ENCODE results near the gene GDF11. TPM values are rescaled to one million over a fixed set of nuclear protein-coding genes. Genes with fewer than 3 reads are reported as not detected.

GDF11 gene
- total and polyA plus RNA-seq, 2 of the 8 experiments (the other 6 are each of a cell fraction or from before 2014, with no cell fraction given) = 12.1 to 15.1 TPM

DNA sequence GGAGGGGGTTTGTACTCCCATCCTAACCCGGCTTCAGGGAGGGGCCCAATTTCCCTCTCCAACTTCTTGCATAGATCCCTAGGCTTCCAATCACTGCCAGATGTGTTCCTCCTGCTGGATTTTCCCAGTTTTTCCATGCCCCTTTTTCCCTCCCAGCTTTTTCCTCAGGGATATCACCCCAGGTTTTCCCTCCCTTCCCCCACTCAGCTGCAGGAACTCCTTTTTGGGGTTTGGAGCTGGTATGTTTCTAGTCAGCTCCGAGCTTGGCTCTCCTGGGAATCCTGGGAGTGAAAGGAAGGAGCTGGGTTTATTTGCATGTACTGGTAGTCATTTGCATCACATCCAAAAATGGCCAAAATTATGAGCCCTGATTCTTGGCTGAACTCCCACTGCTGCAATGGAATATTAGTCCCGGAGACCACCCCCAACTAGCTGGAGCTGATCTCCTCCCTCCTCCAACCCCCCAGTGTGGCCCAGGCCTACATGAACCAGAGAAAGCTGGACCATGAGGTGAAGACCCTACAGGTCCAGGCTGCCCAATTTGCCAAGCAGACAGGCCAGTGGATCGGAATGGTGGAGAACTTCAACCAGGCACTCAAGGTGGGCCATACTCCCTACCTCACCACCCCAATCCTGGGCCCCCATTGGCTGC, 24.2 kb upstream of the GDF11 start:
- POLR2A ChIA-PET (ENCODE audit: partially characterized antibody) = interaction anchor here (0.5 to 8.3 kb wide), 8 partner anchors 11 to 388 kb away, joined by 3 to 103 read pairs (median 5); partner anchors contain the start of genes CD63 and ITGA7
- no peak overlapping the region; the same call in 1 of the 2 replicates for H3K18ac ChIP-seq (ENCODE audit: extremely low read depth, low read length)
- H2AK5ac ChIP-seq (ENCODE audit: low read depth, low read length) = no peak overlapping the region
- peaks cover 12% of the 10 kb centered on the region for H3K23me2 ChIP-seq (ENCODE audit: low read depth, low read length)
- no peak overlapping the region for H3K56ac ChIP-seq (replicated peaks; ENCODE audit: insufficient read length, low read depth, low read length)
- peaks cover 0 to 9% of the 10 kb centered on the region in 2 experiments; a peak in 1 of 4 replicates for H3K79me2 ChIP-seq (ENCODE audit: control insufficient read depth in 1 of 2, insufficient read depth in 2 of 2, low read length in 2 of 2)
- 78% methylated on average over 4 of the region's 4 CpGs; no CpG with 5 or more reads in 1 of the 2 experiments for WGBS, 2 experiments (ENCODE audit: extremely low coverage in 1 of 2, insufficient coverage in 1 of 2, insufficient read length in 1 of 2, insufficient replicate concordance in 2 of 2, low coverage in 1 of 2, low lambda C conversion rate in 2 of 2, missing lambda C conversion rate in 1 of 2)
- H4K5ac ChIP-seq (ENCODE audit: insufficient read length, low read depth, low read length) = no peak overlapping the region
- CTCF ChIA-PET (ENCODE audit: partially characterized antibody) = interaction anchor here (0.7 to 11.1 kb wide), 12 partner anchors 9 to 489 kb away, joined by 3 to 229 read pairs (median 11); partner anchors contain the start of genes CD63 and ITGA7
- H3K36me3 ChIP-seq (ENCODE audit: control insufficient read depth in 2 of 4, insufficient read depth in 4 of 4, low read length in 3 of 4) = peaks cover 0 to 4% (median 0%) of the 10 kb centered on the region in 4 experiments; a peak in 4 of 8 replicates
- H2BK120ac ChIP-seq (replicated peaks; ENCODE audit: low read depth, low read length) = no peak overlapping the region
- no peak overlapping the region for H3K9ac ChIP-seq (replicated peaks in 1 of 4; ENCODE audit: extremely low read depth in 1 of 4, low read depth in 3 of 4, low read length in 3 of 4)
- H3K4ac ChIP-seq (replicated peaks; ENCODE audit: insufficient read length, low read depth, low read length) = no peak overlapping the region
- DNase-seq (ENCODE audit: low read depth in 1 of 2, low spot score in 2 of 2) (no peak), FAIRE-seq (no peak)
- H3K4me3 ChIP-seq (ENCODE audit: extremely low read depth in 1 of 4, insufficient read depth in 2 of 4, low read depth in 3 of 4, low read length in 4 of 4) = peak overlapping the region in 3 of 4 experiments; percentile 21 to 90 (median 27); a peak in 4 of 8 replicates
- 0 out of 2 replicates have a peak overlapping the region, but pooled peaks have one; percentile 27 for H2BK5ac ChIP-seq (ENCODE audit: low read depth, low read length)
- no peak overlapping the region for H2BK20ac ChIP-seq (ENCODE audit: low read length)
- no peaks in the 10 kb centered on the region for H3K27me3 ChIP-seq (replicated peaks in 1 of 4; ENCODE audit: control insufficient read depth in 3 of 4, extremely low read depth in 1 of 4, insufficient read depth in 3 of 4, low read length in 3 of 4)
- peaks cover 0 to 4% of the 10 kb centered on the region in 2 experiments for H4K20me1 ChIP-seq (replicated peaks in 1 of 2; ENCODE audit: control insufficient read depth in 1 of 2, insufficient read depth in 2 of 2, low read length in 2 of 2)
- no peak overlapping the region for H2AFZ ChIP-seq (ENCODE audit: low read length)
- H3K4me1 ChIP-seq (replicated peaks in 1 of 4; ENCODE audit: control insufficient read depth in 3 of 4, insufficient read depth in 4 of 4, low read length in 3 of 4) = peaks cover 10 to 27% (median 19%) of the 10 kb centered on the region in 4 experiments
- no peak overlapping the region for H3K14ac ChIP-seq (ENCODE audit: insufficient read length)
- H2BK12ac ChIP-seq (ENCODE audit: low read depth, low read length) = no peak overlapping the region
- no peak overlapping the region for H3K23ac ChIP-seq (ENCODE audit: insufficient read length)
- H3K9me3 ChIP-seq (ENCODE audit: insufficient read depth in 2 of 2, low read depth in 1 of 2, low read length in 1 of 2) = no peaks in the 10 kb centered on the region
- no peak overlapping the region for H4K91ac ChIP-seq (replicated peaks; ENCODE audit: insufficient read length, low read length)
- peak overlapping the region; percentile 65 for H3K27ac ChIP-seq (ENCODE audit: low read depth, low read length)
- no peak overlapping the region for H4K8ac ChIP-seq (ENCODE audit: extremely low read depth, insufficient read depth, low read length)
- peak overlapping the region; percentile 87 to 89 for H3K4me2 ChIP-seq (ENCODE audit: insufficient read depth in 1 of 2, low read depth in 2 of 2, low read length in 2 of 2)
- no peak overlapping the region; the same call in 1 of the 2 replicates for H2BK15ac ChIP-seq (ENCODE audit: low read length)
- TF ChIP-seq SRF (IDR thresholded peaks at IDR 0.05; ENCODE audit: low read depth, low read length) (no peak), ASH2L (IDR thresholded peaks at IDR 0.05; ENCODE audit: low read length) (no peak), GABPA (IDR thresholded peaks at IDR 0.05; ENCODE audit: borderline replicate concordance, insufficient read depth, low read length) (no peak), TCF12 (IDR thresholded peaks at IDR 0.05; ENCODE audit: low read depth, low read length) (no peak), RAD21 (IDR thresholded peaks at IDR 0.05 in 1 of 2, conservative IDR thresholded peaks at IDR 0.05 in 1 of 2; ENCODE audit: low read depth in 2 of 2, low read length in 2 of 2) (no peak), KDM4A (IDR thresholded peaks at IDR 0.05; ENCODE audit: low read depth, low read length, severe bottlenecking) (no peak)
- H3K79me1 ChIP-seq (ENCODE audit: low read depth, low read length) = peaks cover 5% of the 10 kb centered on the region

Measured in H1 (cell line).